Hepatocyte (in vitro differentiated cells): ENCODE data around the gene ITM2A. TPM values are rescaled to one million over a fixed set of nuclear protein-coding genes. Genes with fewer than 3 reads are reported as not detected.

Source experiments
- DNase-seq: peaks from one replicate; pipeline ENCODE4 v3.0.0-alpha.2; 2016; ENCODE audit warnings: low spot score
- H2AFZ ChIP-seq: fragments of 200-600 bp; sonication (generic); 2 replicates; pipeline ENCODE4 v1.6.0; 2016; ENCODE audit warnings: antibody characterized with exemption, mild to moderate bottlenecking
- H3K27ac ChIP-seq: fragments of 200-600 bp; sonication (generic); 2 replicates; pipeline ENCODE4 v1.5.1; 2016; ENCODE audit warnings: mild to moderate bottlenecking
- H3K27me3 ChIP-seq: fragments of 200-600 bp; sonication (generic); 2 replicates; pipeline ENCODE4 v1.6.1; 2016
- H3K36me3 ChIP-seq: fragments of 200-600 bp; sonication (generic); replicated peaks from 2 replicates; pipeline ENCODE4 v1.5.1; 2016; ENCODE audit warnings: low read depth; ENCODE audit not compliant: insufficient read depth
- H3K4me1 ChIP-seq: fragments of 200-600 bp; sonication (generic); 2 replicates; pipeline ENCODE4 v1.5.1; 2016; ENCODE audit warnings: mild to moderate bottlenecking, moderate library complexity; ENCODE audit not compliant: insufficient read depth
- H3K4me2 ChIP-seq: fragments of 200-600 bp; sonication (generic); 2 replicates; pipeline ENCODE4 v1.6.0; 2016
- H3K4me3 ChIP-seq: fragments of 200-600 bp; sonication (generic); 2 replicates; pipeline ENCODE4 v1.5.1; 2016; ENCODE audit warnings: mild to moderate bottlenecking
- H3K79me2 ChIP-seq: fragments of 200-600 bp; sonication (generic); 2 replicates; pipeline ENCODE4 v1.6.0; 2017; ENCODE audit warnings: mild to moderate bottlenecking
- H3K9me2 ChIP-seq: fragments of 200-600 bp; sonication (generic); replicated peaks from 2 replicates; pipeline ENCODE4 v1.6.0; 2017; ENCODE audit warnings: mild to moderate bottlenecking; ENCODE audit not compliant: insufficient read depth
- H3K9me3 ChIP-seq: fragments of 200-600 bp; sonication (generic); 2 replicates; pipeline ENCODE4 v1.5.1; 2016; ENCODE audit warnings: low read depth, mild to moderate bottlenecking
- H4K20me1 ChIP-seq: fragments of 200-600 bp; sonication (generic); 2 replicates; pipeline ENCODE4 v1.6.0; 2016; ENCODE audit warnings: mild to moderate bottlenecking; ENCODE audit not compliant: insufficient read depth, poor library complexity, severe bottlenecking
- EZH2 ChIP-seq: fragments of 200-600 bp; sonication (generic); IDR thresholded peaks from 2 replicates; pipeline ENCODE4 v1.6.1; 2016; ENCODE audit warnings: antibody characterized with exemption, mild to moderate bottlenecking, borderline replicate concordance
- EZH2phosphoT487 ChIP-seq: fragments of 200-600 bp; sonication (generic); IDR thresholded peaks from one replicate; pipeline ENCODE4 v1.6.1; 2018; ENCODE audit warnings: antibody characterized with exemption, mild to moderate bottlenecking, low read depth, moderate library complexity; ENCODE audit not compliant: unreplicated experiment, severe bottlenecking
- WGBS: methylation state at CpG from one replicate; pipeline ENCODE4 v1.1.6; 2016; ENCODE audit warnings: low lambda C conversion rate; ENCODE audit errors: missing lambda C conversion rate; 5-methylcytosine and 5-hydroxymethylcytosine counted together
- polyA plus RNA-seq: library from polyadenylated mRNA; unstranded; fragments of >200 nt; fragmentation: Nextera tagmentation; extraction: Ambion mirVana; gene quantifications from 2 replicates; pipeline ENCODE4 v1.2.1, GENCODE V29; 2016
- total RNA-seq: library from RNA; depleted of rRNA; stranded (reverse); fragments of >200 nt; gene quantifications from 2 replicates; pipeline ENCODE4 v1.2.3, GENCODE V29; 2014
- TF ChIP-seq, protein P1 (sequence below): fragments of 200-600 bp; sonication (generic); IDR thresholded peaks from 2 replicates; pipeline ENCODE4 v1.5.1; 2016; ENCODE audit warnings: antibody characterized with exemption, mild to moderate bottlenecking; ENCODE audit not compliant: poor library complexity

The ITM2A gene
- total and polyA plus RNA-seq, 2 experiments from 2014 or later, result 11.6 to 20.0 TPM

DNA sequence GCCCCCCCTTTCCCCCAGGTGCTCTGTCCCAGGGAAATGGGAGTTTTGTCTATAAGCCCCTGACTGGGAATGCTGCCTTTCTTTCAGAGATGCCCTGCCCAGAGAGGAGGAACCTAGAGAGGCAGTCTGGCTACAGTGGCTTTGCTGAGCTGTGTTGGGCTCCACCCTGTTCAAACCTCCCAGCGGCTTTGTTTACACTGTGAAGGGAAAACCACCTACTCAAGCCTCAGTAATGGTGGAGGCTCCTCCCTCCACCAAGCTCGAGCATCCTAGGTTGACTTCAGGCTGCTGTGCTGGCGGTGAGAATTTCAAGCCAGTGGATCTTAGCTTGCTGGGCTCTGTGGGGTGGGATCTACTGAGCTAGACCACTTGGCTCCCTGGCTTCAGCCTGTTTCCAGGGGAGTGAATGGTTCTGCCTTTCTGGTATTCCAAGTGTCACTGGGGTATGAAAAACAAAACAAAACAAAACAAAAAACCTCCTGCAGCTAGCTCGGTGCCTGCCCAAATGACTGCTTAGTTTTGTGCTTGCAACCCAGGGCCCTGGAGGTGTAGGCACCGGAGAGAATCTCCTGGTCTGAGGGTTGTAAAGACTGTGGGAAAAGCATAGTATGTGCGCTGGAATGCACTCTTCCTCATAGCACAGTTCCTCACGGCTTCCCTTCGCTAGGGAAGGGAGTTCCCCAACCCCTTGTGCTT, 41.7 kb downstream of the ITM2A start:
- 51% methylated on average over 8 of the region's 8 CpGs for WGBS
- Histone ChIP-seq H3K36me3 (no peaks in the 10 kb centered on the region), H2AFZ (no peak overlapping the region), H3K27ac (no peak overlapping the region), H4K20me1 (no peaks in the 10 kb centered on the region), H3K4me2 (no peak overlapping the region), H3K4me1 (no peaks in the 10 kb centered on the region), H3K79me2 (no peaks in the 10 kb centered on the region), H3K27me3 (no peaks in the 10 kb centered on the region), H3K9me2 (no peaks in the 10 kb centered on the region), H3K4me3 (no peak overlapping the region), H3K9me3 (no peaks in the 10 kb centered on the region)
- TF ChIP-seq, protein P1, sequence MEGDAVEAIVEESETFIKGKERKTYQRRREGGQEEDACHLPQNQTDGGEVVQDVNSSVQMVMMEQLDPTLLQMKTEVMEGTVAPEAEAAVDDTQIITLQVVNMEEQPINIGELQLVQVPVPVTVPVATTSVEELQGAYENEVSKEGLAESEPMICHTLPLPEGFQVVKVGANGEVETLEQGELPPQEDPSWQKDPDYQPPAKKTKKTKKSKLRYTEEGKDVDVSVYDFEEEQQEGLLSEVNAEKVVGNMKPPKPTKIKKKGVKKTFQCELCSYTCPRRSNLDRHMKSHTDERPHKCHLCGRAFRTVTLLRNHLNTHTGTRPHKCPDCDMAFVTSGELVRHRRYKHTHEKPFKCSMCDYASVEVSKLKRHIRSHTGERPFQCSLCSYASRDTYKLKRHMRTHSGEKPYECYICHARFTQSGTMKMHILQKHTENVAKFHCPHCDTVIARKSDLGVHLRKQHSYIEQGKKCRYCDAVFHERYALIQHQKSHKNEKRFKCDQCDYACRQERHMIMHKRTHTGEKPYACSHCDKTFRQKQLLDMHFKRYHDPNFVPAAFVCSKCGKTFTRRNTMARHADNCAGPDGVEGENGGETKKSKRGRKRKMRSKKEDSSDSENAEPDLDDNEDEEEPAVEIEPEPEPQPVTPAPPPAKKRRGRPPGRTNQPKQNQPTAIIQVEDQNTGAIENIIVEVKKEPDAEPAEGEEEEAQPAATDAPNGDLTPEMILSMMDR, result no peak
- no peak for TF ChIP-seq EZH2phosphoT487
- TF ChIP-seq EZH2, result no peak
- no peak for DNase-seq

Other genes with a start within 250 kb of the ITM2A start
- not detected in 2 replicates for gene GPR174, start 222.6 kb downstream of the ITM2A start, total RNA-seq
- not detected in 2 replicates for gene GPR174, start 222.6 kb downstream of the ITM2A start, polyA plus RNA-seq